Duodenal mucosa (tissue), 2 donors: ENCODE measurements around the gene SRSF9.
"Not testable (repeated sequence)": the region's sequence is repeated elsewhere in the genome, so short reads cannot be mapped to it uniquely, and the experiment has no call there.

ENCODE experiments used
- H3K27ac ChIP-seq: one replicate; pipeline ENCODE4 v1.7.0; 2013; ENCODE audit warnings: low read depth, low read length
- H3K27me3 ChIP-seq, 2 donors: one replicate each; pipeline ENCODE4 v1.7.0; 2013; ENCODE audit warnings: low read length in 2 of 2, control low read depth in 1 of 2; ENCODE audit not compliant: insufficient read depth in 2 of 2, control insufficient read depth in 1 of 2
- H3K36me3 ChIP-seq, 2 donors: one replicate each; pipeline ENCODE4 v1.7.0; 2013; ENCODE audit warnings: low read length in 2 of 2, control low read depth in 1 of 2; ENCODE audit not compliant: insufficient read depth in 2 of 2, control insufficient read depth in 1 of 2
- H3K4me1 ChIP-seq, 2 donors: one replicate each; pipeline ENCODE4 v1.7.0; 2013; ENCODE audit warnings: low read length in 2 of 2, control low read depth in 1 of 2; ENCODE audit not compliant: insufficient read depth in 2 of 2, control insufficient read depth in 1 of 2
- H3K4me3 ChIP-seq, 2 donors: one replicate each; pipeline ENCODE4 v1.7.0; 2013; ENCODE audit warnings: low read length in 2 of 2, low read depth in 1 of 2
- H3K9ac ChIP-seq, 2 donors: one replicate each; pipeline ENCODE4 v1.7.0; 2013; ENCODE audit warnings: low read length in 2 of 2, low read depth in 1 of 2
- H3K9me3 ChIP-seq, 2 donors: one replicate each; pipeline ENCODE4 v1.7.0; 2013; ENCODE audit warnings: low read length in 2 of 2, control low read depth in 1 of 2; ENCODE audit not compliant: control insufficient read depth in 1 of 2

The SRSF9 gene

DNA sequence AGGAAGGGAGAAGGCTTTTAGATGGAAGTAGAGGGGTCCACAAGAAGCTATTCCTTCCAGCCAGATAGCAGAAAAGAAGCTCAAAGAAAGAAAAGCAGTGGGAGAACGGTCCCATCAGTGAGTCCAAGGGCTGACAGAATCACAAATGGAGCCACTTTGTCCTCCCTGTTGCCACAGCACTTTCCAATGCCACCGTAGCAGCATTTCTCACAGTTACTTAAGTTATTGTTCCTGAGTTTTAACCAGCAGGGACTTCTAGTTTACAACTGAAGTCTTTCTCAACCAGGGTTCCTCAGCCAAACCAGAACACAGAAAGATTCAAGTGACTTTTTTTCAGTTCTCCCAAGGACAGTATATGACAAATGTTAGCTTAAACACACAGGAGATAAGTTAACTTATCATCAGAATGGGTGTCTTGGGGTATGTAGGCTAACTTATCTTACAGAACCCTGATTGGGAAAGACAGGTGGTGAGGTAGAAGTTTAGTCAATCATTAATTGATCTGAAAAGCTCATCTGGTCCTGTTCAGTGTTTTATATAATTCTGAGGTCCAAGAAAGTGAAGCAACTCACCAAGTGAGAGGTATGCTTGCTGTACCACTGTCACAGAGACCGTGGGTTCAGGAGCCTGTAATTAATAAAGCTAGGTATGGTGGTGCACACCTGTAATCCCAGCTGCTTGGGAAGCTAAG is 16.3 kb downstream of the SRSF9 start:
- H3K27ac ChIP-seq = no peak overlapping the region
- no peaks in the 10 kb centered on the region for H3K9me3 ChIP-seq
- no peaks in the 10 kb centered on the region for H3K27me3 ChIP-seq
- peaks cover 14 to 37% of the 10 kb centered on the region in 2 donors for H3K36me3 ChIP-seq
- H3K4me1 ChIP-seq = peaks cover 2 to 15% of the 10 kb centered on the region in 2 donors
- H3K4me3 ChIP-seq = no peak overlapping the region
- H3K9ac ChIP-seq = no peak overlapping the region

DNA sequence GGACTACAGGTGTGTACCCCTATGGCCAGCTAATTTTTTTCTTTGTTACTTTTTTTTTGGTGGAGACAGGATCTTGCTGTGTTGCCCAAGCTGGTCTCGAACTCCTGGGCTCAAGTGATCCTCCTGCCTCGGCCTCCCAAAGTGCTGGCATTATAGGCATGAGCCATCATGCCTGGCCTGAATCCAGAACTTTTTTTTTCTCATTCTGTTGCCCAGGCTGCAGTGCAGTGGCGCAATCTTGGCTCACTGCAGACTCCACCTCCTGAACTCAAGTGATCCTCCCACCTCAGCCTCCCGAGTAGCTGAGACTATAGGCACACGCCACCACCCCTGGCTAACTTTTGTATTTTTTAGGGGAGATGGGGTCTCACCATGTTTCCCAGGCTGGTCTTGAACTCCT is 17.0 kb downstream of the SRSF9 start:
- H3K9ac ChIP-seq, H3K4me3 ChIP-seq, H3K27me3 ChIP-seq, H3K27ac ChIP-seq, H3K9me3 ChIP-seq: not testable (repeated sequence)
- H3K36me3 ChIP-seq = peaks cover 14 to 32% of the 10 kb centered on the region in 2 donors
- H3K4me1 ChIP-seq = peaks cover 9 to 15% of the 10 kb centered on the region in 2 donors

DNA sequence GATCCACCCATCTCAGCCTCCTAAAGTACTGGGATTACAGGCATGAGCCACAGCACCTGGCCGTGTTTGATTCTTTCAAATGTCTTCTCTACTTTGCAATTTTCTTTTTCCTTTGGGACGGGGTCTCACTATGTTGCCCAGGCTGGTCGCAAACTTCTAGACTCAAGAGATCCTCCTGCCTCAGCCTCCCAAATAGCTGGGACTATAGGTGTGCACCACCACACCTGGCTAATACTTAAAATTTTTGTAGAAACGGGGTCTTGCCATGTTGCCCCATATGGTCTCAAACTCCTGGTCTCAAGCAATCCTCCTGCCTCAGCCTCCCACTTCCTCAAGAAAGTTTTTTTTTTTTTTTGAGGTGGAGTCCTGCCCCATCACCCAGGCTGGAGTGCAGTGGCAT is 21.6 kb downstream of the SRSF9 start:
- no peak overlapping the region for H3K27ac ChIP-seq
- H3K36me3 ChIP-seq = peaks cover 10 to 25% of the 10 kb centered on the region in 2 donors
- H3K4me3 ChIP-seq = no peak overlapping the region
- H3K9me3 ChIP-seq = no peaks in the 10 kb centered on the region
- no peaks in the 10 kb centered on the region for H3K27me3 ChIP-seq
- peaks cover 18 to 28% of the 10 kb centered on the region in 2 donors for H3K4me1 ChIP-seq
- H3K9ac ChIP-seq = no peak overlapping the region

DNA sequence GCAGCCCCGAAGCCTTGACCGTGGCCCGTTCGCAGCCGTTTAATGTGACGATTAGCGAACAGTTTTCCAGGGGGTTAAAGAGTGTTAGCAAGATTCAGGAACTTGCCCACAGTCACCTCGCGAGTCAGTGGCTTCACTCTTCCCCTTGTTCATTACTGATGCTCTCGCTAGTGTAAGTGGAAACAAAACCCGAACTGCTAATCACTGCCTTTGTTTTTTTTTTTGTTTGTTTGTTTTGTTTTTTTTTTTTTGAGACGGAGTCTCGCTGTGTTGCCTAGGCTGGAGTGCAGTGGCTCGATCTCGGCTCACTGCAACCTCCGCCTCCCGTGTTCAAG is 22.7 kb downstream of the SRSF9 start:
- not testable (repeated sequence) for H3K9me3 ChIP-seq, H3K27me3 ChIP-seq
- Histone ChIP-seq H3K9ac (peak overlapping the region; percentile 93 to 94), H3K4me1 (peaks cover 13 to 28% of the 10 kb centered on the region in 2 donors), H3K4me3 (peak overlapping the region; percentile 99 to 100), H3K27ac (peak overlapping the region; percentile 92), H3K36me3 (peaks cover 13 to 29% of the 10 kb centered on the region in 2 donors)

DNA sequence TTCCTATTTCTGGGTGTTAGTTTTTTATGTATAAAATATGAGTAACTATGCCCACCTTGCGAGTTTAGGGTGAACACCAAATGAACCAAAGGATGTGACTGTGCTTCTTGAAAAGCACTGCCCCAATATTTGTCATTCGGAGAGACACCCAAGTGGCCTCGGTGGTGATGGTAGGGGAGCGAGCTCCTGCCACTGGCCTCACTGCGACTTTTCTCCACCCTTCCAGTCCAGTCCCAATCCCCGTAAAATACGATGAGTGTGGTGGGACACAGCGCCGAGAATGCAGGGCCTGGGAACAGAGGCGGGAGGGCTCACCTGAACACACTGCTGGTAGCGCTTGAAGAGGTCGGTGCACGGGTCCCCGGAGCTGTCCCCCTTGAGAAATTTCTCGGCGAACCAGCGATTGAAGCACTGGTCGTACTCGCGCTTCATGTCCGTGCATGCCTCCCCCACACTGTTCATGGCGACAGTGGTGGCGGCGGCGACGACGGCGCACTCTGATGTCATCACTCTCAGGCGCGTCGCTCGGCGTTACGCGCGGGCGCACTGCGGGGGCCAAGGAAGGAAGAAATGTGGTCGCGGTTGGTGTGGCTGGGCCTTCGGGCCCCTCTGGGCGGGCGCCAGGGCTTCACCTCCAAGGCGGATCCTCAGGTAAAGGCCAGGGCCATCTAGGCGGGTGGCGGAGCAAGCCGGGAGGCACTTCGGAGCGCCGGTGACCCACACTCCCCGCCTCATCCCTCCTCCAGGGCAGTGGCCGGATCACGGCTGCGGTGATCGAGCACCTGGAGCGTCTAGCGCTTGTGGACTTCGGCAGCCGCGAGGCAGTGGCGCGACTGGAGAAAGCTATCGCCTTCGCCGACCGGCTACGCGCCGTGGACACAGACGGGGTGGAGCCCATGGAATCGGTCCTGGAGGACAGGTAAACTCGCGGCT is 23.4 kb downstream of the SRSF9 start, which contains the start of the genes GATC and TRIAP1:
Gene GATC (plus strand): TSS at position 534 of the 933 bp plus-strand sequence. CDS start 37 bp downstream, at position 571.
Gene TRIAP1 (minus strand): TSS at position 474 of the 933 bp plus-strand sequence. CDS start 12 bp downstream, at position 462.
- no peaks in the 10 kb centered on the region for H3K27me3 ChIP-seq
- peak within 1 kb of the TSS; percentile 92 for H3K27ac ChIP-seq
- peaks cover 13 to 30% of the 10 kb centered on the region in 2 donors for H3K36me3 ChIP-seq
- H3K4me3 ChIP-seq = peak within 1 kb of the TSS; percentile 99 to 100
- H3K9ac ChIP-seq = peak within 1 kb of the TSS; percentile 93 to 94
- no peaks in the 10 kb centered on the region for H3K9me3 ChIP-seq
- H3K4me1 ChIP-seq = peaks cover 13 to 28% of the 10 kb centered on the region in 2 donors

DNA sequence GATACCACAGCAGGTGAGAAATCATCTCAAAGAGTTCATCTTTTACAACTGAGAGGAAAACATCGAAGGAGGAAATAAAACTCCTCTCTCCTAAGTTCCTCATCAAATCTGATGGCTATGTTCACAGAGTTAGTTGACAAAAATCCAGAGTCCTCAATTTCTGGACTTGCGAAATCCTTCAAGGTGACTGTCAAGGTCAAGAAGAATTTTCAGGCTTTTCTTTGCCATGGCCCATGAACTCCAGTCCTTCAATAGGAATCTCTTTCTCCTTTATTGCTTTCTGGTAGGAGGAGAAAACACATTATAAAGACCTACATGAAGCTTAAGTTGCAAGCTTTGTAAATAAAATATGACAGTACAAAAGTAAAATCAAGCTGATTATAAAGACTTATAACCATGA is 24.9 kb downstream of the SRSF9 start:
- H3K27ac ChIP-seq = no peak overlapping the region
- no peak overlapping the region for H3K4me3 ChIP-seq
- peaks cover 18 to 34% of the 10 kb centered on the region in 2 donors for H3K4me1 ChIP-seq
- H3K9me3 ChIP-seq = no peaks in the 10 kb centered on the region
- no peaks in the 10 kb centered on the region for H3K27me3 ChIP-seq
- peaks cover 20 to 38% of the 10 kb centered on the region in 2 donors for H3K36me3 ChIP-seq
- H3K9ac ChIP-seq = no peak overlapping the region

DNA sequence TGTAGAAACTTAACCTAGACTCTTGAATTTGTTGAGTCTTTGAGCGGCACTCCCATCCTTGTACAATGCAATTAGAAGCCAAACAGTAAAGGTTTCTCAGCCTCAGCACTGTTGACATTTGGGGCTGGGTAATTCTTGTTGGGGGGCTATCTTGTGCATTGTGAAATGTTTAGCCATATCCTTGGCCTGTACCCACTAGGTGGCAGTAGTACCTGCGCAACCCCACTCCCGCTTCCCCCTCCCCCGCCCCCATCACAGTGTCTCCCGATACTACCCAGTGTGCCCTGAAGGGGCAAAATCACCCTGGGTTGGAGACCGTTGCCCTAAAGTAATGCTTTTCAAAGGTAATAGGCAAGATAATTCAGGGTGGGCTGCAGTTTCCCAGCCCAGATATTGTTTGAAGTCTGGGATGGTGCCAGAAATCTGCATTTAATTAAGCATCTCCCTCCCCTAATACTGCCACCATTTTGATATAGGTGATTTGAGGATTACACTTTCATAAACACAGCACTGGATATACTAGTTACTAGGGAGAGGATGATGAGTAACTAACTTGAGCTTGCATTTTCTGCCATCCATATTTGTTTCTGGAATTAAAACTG is 29.8 kb downstream of the SRSF9 start:
- Histone ChIP-seq H3K4me1 (peaks cover 9 to 33% of the 10 kb centered on the region in 2 donors), H3K27me3 (no peaks in the 10 kb centered on the region), H3K4me3 (peak overlapping the region; percentile 49 to 92), H3K27ac (peak overlapping the region; percentile 44), H3K9ac (no peak overlapping the region), H3K36me3 (peaks cover 20 to 35% of the 10 kb centered on the region in 2 donors), H3K9me3 (no peaks in the 10 kb centered on the region)

DNA sequence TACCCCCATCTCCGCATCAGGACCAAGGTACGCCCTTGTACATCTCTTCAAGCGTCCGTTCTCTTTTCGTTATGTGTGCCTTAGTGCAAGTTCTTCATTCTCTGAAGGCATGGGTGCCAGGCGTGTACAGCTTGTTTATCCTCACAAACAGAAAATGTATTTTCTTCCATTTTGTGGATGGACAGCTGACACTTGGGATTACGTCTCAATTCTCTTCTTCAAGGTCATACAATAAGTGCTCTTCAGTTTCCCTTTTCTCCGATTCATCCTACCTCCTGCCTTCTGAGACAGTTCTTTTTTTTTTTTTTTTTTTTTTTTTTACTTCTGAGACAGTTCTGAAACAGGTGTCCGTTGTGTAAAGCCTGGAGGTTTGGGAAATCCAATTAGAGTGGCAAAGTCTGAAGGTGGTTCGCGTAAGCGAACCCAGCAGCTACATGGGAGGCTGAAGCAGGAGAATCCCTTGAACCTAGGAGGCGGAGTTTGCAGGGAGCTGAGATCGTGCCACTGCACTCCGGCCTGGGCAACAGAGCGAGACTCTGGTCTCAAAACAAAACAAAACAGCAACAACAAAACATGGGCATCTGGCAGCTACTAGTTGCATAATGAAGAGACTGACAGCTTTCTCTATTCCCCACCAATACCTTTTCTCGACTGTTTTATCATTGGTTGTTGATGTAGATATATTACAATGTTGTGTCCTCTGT is 30.9 kb downstream of the SRSF9 start:
- H3K4me3 ChIP-seq = peak overlapping the region; percentile 88 to 92
- H3K27me3 ChIP-seq = no peaks in the 10 kb centered on the region
- peaks cover 14 to 26% of the 10 kb centered on the region in 2 donors for H3K36me3 ChIP-seq
- peaks cover 6 to 29% of the 10 kb centered on the region in 2 donors for H3K4me1 ChIP-seq
- H3K9me3 ChIP-seq = no peaks in the 10 kb centered on the region
- H3K27ac ChIP-seq = peak overlapping the region; percentile 84
- peak overlapping the region; percentile 76 to 81 for H3K9ac ChIP-seq

DNA sequence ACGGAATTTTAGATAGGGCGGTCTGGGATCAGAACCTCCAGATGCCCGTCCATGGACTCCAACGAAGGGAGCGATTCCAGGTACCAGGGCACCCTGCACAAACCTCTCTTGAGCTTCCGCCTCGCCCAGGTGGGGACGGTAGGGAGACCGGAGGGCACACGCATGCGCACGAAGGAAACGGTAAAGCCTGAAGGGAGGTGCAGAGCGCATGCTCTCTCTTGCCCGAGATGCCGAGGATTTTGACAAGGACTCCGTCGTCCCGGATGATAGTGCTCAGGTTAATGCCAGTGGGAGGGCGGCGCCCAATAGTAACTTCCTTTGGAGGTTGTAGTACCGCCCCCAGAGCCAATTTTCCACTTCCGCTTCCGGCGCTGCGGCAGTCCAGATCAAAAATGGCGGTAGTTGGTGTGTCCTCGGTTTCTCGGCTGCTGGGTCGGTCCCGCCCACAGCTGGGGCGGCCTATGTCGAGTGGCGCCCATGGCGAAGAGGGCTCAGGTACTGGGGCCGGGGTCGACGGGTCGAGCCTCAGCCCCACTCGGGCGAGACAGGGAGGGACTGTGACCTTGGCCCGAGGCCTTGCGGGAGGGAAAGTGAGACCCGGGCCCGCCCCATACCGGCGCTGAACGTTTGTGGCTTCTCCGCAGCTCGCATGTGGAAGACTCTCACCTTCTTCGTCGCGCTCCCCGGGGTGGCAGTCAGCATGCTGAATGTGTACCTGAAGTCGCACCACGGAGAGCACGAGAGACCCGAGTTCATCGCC is 31.6 kb downstream of the SRSF9 start, which contains the start of gene COX6A1:
Gene COX6A1 (plus strand): TSS at position 379 of the 760 bp plus-strand sequence. CDS start 14 bp downstream, at position 393.
- Histone ChIP-seq H3K36me3 (peaks cover 14 to 18% of the 10 kb centered on the region in 2 donors), H3K4me1 (peaks cover 6 to 29% of the 10 kb centered on the region in 2 donors), H3K9me3 (no peaks in the 10 kb centered on the region), H3K27me3 (no peaks in the 10 kb centered on the region), H3K9ac (peak within 1 kb of the TSS; percentile 76 to 81), H3K27ac (peak within 1 kb of the TSS; percentile 84), H3K4me3 (peak within 1 kb of the TSS; percentile 88 to 92)
